MCF 10A (cell line): Measurements from ENCODE around the gene CYP4V2. TPM values are rescaled to one million over a fixed set of nuclear protein-coding genes. Genes with fewer than 3 reads are reported as not detected.

Source experiments
- BruUV-seq: library from RNA; stranded (reverse); fragments of 400-500 nt; replicated peaks from 2 replicates; lab custom pipeline; 2021; lab: Mats Ljungman, UMichigan
- CTCF ChIA-PET: fragments of 300-600 bp; sonication (Branson Sonifier 250); formaldehyde crosslinking; extraction: SDS; loops from one replicate; lab custom pipeline; 2021; ENCODE audit warnings: antibody characterized with exemption, inconsistent platforms; lab: Yijun Ruan, JAX
- POLR2A ChIA-PET: fragments of 300-600, 350-650 bp; sonication (Branson Sonifier 250); formaldehyde crosslinking; extraction: SDS; loops from one replicate; lab custom pipeline; 2020; ENCODE audit warnings: antibody characterized with exemption, inconsistent platforms; lab: Yijun Ruan, JAX
- DNase-seq: peaks from one replicate; pipeline ENCODE4 v3.0.0-alpha.2; 2018; ENCODE audit not compliant: unreplicated experiment
- H3K27ac Mint-ChIP-seq: one replicate; pipeline ENCODE4 v1.8.0; 2022; ENCODE audit warnings: mild to moderate bottlenecking, low read depth, mixed read lengths; ENCODE audit not compliant: unreplicated experiment
- H3K27me3 Mint-ChIP-seq: one replicate; pipeline ENCODE4 v1.8.0; 2022; ENCODE audit warnings: mixed read lengths; ENCODE audit not compliant: insufficient read depth, unreplicated experiment
- H3K36me3 Mint-ChIP-seq: one replicate; pipeline ENCODE4 v1.8.0; 2022; ENCODE audit warnings: mild to moderate bottlenecking, moderate library complexity, mixed read lengths; ENCODE audit not compliant: insufficient read depth, unreplicated experiment
- H3K4me1 Mint-ChIP-seq: one replicate; pipeline ENCODE4 v1.8.0; 2022; ENCODE audit warnings: mixed read lengths; ENCODE audit not compliant: insufficient read depth, unreplicated experiment
- H3K4me3 Mint-ChIP-seq: one replicate; pipeline ENCODE4 v1.8.0; 2022; ENCODE audit warnings: mild to moderate bottlenecking, moderate library complexity, mixed read lengths; ENCODE audit not compliant: unreplicated experiment
- H3K9me3 Mint-ChIP-seq: one replicate; pipeline ENCODE4 v1.8.0; 2022; ENCODE audit warnings: mixed read lengths; ENCODE audit not compliant: unreplicated experiment
- intact Hi-C: fragments of 100-400 bp; cut with micrococcal nuclease; formaldehyde crosslinking; loops from 2 replicates; pipeline ENCODE4 v1.14.1; 2022
- total RNA-seq: library from RNA; stranded (reverse); gene quantifications from 2 replicates; pipeline ENCODE4 v1.2.3, GENCODE V29; 2022
- TF ChIP-seq, protein P1 (sequence below): fragments of 200-600 bp; IDR thresholded peaks from one replicate; pipeline ENCODE4 v1.8.0; 2022; ENCODE audit warnings: antibody characterized with exemption, mild to moderate bottlenecking; ENCODE audit not compliant: unreplicated experiment

The CYP4V2 gene
- total RNA-seq, 1 experiment from 2014 or later = 22.1 TPM

DNA sequence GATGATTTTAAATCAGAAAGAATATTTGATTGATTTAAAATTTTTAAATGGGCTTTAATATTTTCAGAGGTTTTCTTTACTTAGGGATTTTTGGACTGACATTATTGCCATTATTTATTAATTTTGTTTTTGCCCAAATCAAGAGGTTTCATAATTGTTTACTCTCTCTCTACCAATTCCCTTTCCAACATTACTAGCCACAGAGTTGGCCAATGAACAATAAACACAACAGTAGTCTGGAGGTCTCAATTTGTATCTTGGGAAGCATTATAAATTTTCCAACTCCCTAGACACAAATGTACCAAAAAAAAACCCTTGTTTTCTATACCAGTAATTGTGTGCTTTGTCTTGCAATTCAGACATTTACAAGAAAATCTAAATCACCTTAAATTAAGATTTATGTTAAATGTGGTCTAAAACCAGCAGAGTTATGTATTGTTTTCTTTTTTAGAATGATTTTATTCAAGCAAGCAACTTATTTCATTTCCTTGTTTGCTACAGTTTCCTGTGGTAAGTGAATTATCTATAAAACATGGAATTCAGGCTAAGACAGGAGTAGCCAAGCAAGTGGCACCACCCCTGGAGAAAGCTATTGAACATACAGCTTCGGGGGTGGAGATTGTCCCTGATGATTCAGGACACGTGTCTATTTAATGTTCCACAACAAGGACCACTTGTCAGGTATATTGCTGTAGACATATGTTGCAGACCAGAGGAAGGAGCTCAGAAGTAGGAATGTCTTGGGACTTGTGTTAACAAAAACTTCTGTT lies 36.6 kb downstream of the CYP4V2 start:
- POLR2A ChIA-PET = interaction anchor here (0.6 kb wide), 1 partner anchor 669 kb away, joined by 3 read pairs; no protein-coding TSS in a partner anchor
- CTCF ChIA-PET = interaction anchor here (0.8 kb wide), 1 partner anchor 21 kb away, joined by 3 read pairs; no protein-coding TSS in a partner anchor
- H3K9me3 Mint-ChIP-seq = peaks cover 9% of the 10 kb centered on the region
- BruUV-seq = no TSS peak
- H3K27me3 Mint-ChIP-seq = no peaks in the 10 kb centered on the region
- TF ChIP-seq, protein P1, sequence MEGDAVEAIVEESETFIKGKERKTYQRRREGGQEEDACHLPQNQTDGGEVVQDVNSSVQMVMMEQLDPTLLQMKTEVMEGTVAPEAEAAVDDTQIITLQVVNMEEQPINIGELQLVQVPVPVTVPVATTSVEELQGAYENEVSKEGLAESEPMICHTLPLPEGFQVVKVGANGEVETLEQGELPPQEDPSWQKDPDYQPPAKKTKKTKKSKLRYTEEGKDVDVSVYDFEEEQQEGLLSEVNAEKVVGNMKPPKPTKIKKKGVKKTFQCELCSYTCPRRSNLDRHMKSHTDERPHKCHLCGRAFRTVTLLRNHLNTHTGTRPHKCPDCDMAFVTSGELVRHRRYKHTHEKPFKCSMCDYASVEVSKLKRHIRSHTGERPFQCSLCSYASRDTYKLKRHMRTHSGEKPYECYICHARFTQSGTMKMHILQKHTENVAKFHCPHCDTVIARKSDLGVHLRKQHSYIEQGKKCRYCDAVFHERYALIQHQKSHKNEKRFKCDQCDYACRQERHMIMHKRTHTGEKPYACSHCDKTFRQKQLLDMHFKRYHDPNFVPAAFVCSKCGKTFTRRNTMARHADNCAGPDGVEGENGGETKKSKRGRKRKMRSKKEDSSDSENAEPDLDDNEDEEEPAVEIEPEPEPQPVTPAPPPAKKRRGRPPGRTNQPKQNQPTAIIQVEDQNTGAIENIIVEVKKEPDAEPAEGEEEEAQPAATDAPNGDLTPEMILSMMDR = no peak
- intact Hi-C loops = no loop called here
- no peak for DNase-seq
- H3K27ac Mint-ChIP-seq = no peak overlapping the region
- no peaks in the 10 kb centered on the region for H3K4me1 Mint-ChIP-seq
- no peaks in the 10 kb centered on the region for H3K36me3 Mint-ChIP-seq
- H3K4me3 Mint-ChIP-seq = no peak overlapping the region

DNA sequence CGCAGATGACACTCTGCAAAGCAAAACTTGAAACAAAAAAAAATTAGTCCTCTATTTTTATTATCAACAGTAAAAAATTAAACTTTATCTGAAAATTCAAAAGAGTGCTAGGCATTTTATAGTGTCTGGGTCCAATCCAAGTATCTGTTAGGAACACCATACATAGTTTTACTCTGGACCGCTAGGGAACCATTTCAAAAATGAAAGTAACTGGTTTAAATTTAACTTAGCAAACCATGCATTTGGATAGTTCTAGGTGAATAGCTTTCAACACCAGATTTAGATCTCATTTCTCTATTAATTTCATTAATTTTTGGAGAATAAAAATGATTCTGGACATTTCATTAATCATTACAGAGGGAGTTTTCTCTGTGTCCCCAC lies 37.1 kb downstream of the CYP4V2 start:
- intact Hi-C loops = no loop called here
- DNase-seq = no peak
- CTCF ChIA-PET = interaction anchor here (0.8 kb wide), 1 partner anchor 21 kb away, joined by 3 read pairs; no protein-coding TSS in a partner anchor
- TF ChIP-seq, protein P1 = no peak
- POLR2A ChIA-PET = no interaction called here
- Mint-ChIP-seq H3K4me3 (no peak overlapping the region), H3K27me3 (no peaks in the 10 kb centered on the region), H3K27ac (no peak overlapping the region), H3K9me3 (peaks cover 9% of the 10 kb centered on the region), H3K4me1 (no peaks in the 10 kb centered on the region), H3K36me3 (no peaks in the 10 kb centered on the region)
- no TSS peak for BruUV-seq

DNA sequence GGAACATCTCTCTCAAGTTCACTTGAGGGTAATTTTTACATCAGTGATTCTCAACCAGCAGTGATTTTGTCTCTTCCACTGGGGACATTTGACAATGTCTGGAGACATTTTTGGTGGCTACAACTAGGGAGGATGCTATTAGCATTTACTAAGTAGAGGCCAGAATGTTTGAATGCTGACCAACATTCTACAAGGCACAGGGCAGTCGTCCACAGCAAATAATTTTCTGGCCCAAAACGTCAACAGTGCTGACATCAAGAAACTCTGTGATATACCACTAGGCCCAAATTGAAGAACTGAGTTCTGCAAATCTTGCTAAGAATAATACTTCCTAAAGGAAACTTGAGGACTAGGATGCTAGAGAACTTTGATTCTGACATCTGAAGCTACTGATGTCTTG lies 43.0 kb downstream of the CYP4V2 start:
- no peaks in the 10 kb centered on the region for H3K9me3 Mint-ChIP-seq
- H3K27me3 Mint-ChIP-seq = no peaks in the 10 kb centered on the region
- H3K4me3 Mint-ChIP-seq = no peak overlapping the region
- intact Hi-C loops = no loop called here
- no peaks in the 10 kb centered on the region for H3K4me1 Mint-ChIP-seq
- ChIA-PET CTCF (no interaction called here), POLR2A (no interaction called here)
- no peak overlapping the region for H3K27ac Mint-ChIP-seq
- H3K36me3 Mint-ChIP-seq = no peaks in the 10 kb centered on the region
- no TSS peak for BruUV-seq
- DNase-seq = no peak
- TF ChIP-seq, protein P1 = no peak

DNA sequence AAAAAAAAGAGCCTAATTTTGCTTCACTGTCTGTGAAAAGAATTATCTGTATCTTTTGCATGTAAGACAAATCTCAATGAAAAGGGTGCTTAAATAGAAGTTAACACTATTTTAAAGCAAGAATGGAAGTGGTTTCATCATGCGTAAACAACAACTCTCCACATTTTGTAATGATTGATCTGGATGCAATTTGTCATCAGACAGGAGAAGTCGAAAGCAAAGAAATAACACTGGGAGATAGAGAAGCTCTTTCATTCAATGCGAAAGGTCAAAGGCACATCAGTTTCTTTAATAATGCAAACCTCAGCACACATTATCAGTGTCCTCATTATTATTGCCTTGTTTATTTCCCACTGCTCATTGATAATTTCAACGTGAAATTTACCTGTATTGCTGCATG lies 44.8 kb downstream of the CYP4V2 start:
- Mint-ChIP-seq H3K4me1 (no peaks in the 10 kb centered on the region), H3K4me3 (no peak overlapping the region), H3K27ac (no peak overlapping the region), H3K9me3 (no peaks in the 10 kb centered on the region), H3K27me3 (no peaks in the 10 kb centered on the region), H3K36me3 (no peaks in the 10 kb centered on the region)
- ChIA-PET CTCF (interaction anchor here (0.8 kb wide), 1 partner anchor 97 kb away, joined by 3 read pairs; no protein-coding TSS in a partner anchor), POLR2A (no interaction called here)
- intact Hi-C loops = no loop called here
- no peak for DNase-seq
- TF ChIP-seq, protein P1 = no peak
- BruUV-seq = no TSS peak
